HCEC 1CT (cell line): ENCODE measurements around the gene PLCB4.

Experiments used
- DNase-seq: peaks from one replicate; pipeline ENCODE4 v3.0.0-alpha.2; 2017

Gene PLCB4

GRCh38 chr20:9508696-9509178, 439.9 kb downstream of the PLCB4 start:
- DNase-seq: no peak

GRCh38 chr20:9509246-9509645, 440.4 kb downstream of the PLCB4 start:
- DNase-seq: no peak

GRCh38 chr20:9510911-9511310, 442.0 kb downstream of the PLCB4 start:
- no peak for DNase-seq

GRCh38 chr20:9514072-9514460, 445.2 kb downstream of the PLCB4 start:
- no peak for DNase-seq

GRCh38 chr20:9514461-9515213, 445.8 kb downstream of the PLCB4 start, which contains the start of gene LAMP5:
LAMP5 (plus strand) TSS chr20:9514590; CDS start chr20:9514853, 263 bp downstream.
- DNase-seq: no peak

- no peak for DNase-seq
Measured at GRCh38 chr20:9515214-9515585, 446.3 kb downstream of the PLCB4 start.

- DNase-seq: no peak
Measured at GRCh38 chr20:9515741-9516233, 446.9 kb downstream of the PLCB4 start.

GRCh38 chr20:9516234-9516871, 447.5 kb downstream of the PLCB4 start:
- DNase-seq: no peak

GRCh38 chr20:9517297-9518162, 448.6 kb downstream of the PLCB4 start:
- DNase-seq: no peak

GRCh38 chr20:9518576-9519175, 449.8 kb downstream of the PLCB4 start:
- DNase-seq: no peak

- DNase-seq: no peak
Measured at GRCh38 chr20:9520086-9520485, 451.2 kb downstream of the PLCB4 start.

GRCh38 chr20:9523636-9524035, 454.7 kb downstream of the PLCB4 start:
- no peak for DNase-seq
